8988T (cell line): ENCODE measurements around the gene CKB.

Experiments used
- DNase-seq: peaks from one replicate; pipeline ENCODE4 v3.0.0; 2011

CKB gene

DNA sequence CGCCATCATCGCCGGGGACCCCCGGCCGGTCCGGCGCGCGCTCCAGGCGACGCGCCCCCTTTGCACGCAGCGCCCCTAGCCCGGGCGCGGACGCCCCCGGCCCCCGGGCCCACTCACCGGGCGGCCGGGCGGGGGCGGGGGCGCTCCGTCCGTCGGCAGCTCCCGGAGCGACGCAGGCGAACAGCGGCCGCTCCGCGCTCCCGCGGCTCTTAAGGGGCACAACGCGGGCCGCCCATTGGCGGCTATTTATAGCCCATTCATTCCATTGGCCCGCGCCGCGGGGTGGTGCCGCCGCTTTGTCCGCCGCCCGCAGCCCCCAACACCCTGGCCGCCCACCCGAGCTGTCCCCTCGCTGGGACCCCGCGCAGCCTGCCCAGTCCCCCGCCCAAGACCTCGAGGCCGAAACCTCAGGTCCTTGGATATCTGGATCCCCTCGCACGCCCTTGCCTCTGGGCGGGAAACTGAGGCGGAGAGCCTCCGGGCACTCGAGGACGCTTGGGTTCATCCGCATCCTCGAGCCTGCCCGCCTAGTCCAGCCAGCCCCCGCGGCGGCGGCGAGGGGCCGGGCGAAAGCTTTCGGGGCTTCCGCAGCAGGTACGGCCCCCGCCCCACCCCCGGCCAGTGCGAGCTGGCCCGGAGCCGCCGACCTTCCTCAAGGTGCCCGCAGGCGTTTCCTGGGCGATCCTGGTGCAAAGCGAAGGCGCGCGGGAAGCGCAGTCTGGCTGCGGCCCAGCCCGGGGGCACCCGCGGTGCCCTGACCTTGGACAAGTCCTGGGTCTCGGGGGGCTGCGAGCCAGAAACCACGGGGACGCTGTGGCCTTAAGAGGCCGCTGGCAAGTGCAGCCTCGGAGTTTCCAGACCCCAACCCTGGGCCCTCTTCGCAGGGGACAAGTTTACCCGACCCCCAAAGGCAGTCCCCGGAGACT lies at the start of gene CKB:
Gene CKB (minus strand): TSS at position 182 of the 926 bp plus-strand sequence. CDS start 337 bp downstream, outside the sequence.
- DNase-seq, result peak; percentile 48

DNA sequence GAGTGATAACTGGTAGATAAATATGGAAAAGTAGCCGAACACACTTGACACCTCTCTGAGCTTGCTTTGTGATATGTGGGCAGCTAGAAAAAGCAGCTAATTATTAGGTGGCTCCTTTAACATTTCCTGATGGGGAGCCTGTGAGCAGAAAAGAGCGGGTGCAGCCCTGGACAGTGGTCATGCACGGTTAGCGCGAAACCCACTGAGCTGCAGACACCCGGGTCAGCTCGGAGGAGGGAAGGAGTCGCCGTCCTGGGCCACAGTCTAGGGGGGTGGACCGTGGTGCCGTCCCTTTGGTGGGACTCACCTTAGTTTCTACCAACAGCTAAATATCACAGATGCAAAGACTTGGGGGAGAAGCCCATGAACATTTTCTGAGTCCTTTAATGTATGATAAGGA lies 46.8 kb upstream of the CKB start:
- no peak for DNase-seq

DNA sequence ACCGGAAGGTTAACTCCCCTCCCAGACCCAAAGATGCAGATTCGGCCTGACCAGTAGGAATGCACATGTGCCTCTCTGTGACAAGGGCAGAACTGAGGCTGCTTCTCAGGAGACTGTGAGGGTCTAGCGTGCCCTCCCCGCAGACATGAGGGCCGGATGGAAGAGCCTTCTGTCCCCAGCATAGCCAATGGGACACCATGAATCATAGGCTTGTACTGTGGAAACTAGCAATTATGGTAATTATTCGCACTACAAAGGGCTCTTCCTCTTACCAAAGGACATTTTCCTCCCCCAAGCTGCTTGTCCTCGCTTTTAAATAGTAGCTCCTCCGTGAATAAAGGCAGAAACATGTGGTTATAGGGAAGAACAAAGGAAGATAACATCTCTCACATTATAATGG lies 46.3 kb upstream of the CKB start:
- no peak for DNase-seq

DNA sequence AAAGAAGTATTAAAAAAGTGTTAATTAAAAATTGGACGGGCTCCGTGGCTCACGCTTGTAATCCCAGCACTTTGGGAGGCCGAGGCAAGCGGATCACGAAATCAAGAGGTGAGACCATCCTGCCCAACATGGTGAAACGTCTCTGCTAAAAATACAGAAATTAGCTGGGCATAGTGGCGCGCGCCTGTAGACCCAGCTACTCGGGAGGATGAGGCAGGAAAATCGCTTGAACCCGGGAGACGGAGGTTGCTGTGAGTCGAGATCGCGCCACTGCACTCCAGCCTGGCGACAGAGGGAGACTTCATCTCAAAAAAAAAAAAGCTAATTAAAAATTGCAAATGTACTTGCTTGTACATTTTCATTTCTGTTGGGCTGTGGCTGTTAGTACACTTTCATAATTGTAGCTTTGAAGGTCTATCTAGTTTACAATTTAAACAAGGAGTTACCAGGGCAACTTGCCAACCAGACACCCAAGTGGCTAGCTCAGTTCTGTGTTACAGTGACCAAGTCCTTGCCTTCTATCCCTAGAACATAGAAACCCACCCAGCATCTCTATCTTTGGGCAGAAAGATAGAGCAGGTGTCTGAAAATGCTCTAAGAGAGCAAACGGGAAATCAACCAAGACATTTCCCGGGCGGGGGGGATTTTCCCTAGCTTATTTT lies 41.3 kb upstream of the CKB start:
- no peak for DNase-seq

DNA sequence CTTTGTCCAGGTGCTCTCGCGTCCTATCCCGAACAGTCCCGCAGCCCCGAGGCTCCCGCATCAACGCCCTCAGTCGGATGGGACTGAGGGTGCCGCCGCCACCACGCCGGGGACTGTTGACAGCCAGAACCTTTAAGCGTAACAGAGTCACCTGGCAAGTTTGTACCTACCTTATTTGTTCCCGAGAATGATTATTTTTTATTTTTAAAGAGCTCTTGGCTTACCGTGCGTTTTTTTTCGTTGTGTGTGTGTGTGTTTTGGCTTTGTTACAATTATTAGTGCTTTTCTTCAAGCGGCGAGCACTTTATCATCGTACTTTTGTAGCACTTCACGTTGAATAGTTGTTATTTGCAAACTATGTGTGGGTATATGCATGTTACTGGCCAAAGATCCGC lies 40.6 kb upstream of the CKB start:
- DNase-seq, result no peak

DNA sequence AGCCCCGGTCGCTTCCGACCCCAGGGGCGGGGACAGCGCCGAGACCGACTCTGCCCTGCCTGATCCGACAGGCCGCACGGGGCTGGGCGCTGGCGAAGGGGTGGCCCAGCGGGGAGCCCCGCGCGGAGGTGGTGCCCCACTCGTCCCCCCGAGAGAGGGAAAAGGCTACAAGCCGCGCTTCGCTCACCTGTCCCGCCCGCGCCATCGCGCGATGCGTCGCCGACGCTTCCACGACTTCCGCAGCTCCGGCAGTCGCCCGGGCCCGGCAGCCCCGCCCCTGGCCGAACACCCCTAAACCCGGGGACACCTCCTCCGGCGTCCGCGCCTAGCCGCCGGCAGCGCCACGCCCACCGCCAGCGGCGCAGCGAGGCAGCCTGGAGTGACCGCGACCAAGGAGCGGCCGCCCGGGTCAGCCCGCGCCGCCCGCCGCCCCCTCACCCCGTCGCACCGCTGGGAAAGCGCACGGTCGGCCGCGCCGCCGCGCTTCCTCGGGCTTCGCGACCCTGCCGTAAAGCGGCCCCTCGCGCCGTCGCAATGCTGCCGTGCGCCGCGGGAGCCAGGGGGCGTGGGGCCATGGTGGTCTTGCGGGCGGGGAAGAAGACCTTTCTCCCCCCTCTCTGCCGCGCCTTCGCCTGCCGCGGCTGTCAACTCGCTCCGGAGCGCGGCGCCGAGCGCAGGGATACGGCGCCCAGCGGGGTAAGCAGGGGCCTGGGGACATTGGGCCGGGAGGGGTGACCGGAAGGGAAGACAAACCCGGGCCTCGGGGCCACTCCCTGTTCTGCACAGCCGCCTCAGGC lies 40.0 kb upstream of the CKB start, which contains the start of the genes BAG5 and COA8:
Gene BAG5 (minus strand): TSS at position 229 of the 797 bp plus-strand sequence. CDS start 1,493 bp downstream, outside the sequence.
Gene COA8 (plus strand): TSS at position 532 of the 797 bp plus-strand sequence. CDS start 42 bp downstream, at position 574.
- DNase-seq, result peak; percentile 94

DNA sequence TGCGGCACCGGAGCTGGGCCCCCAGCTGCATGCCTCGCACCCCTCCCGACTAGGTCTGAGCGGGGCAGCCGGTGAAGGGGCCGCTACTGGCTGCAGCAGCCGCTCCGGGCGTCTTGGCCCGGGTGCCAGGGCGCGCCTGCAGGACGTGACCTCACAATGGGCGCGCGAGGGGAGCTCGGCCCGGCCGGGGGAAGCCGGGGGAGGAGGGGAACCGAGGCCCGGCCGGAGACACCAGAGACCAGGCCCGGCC lies 39.5 kb upstream of the CKB start:
- DNase-seq, result no peak

DNA sequence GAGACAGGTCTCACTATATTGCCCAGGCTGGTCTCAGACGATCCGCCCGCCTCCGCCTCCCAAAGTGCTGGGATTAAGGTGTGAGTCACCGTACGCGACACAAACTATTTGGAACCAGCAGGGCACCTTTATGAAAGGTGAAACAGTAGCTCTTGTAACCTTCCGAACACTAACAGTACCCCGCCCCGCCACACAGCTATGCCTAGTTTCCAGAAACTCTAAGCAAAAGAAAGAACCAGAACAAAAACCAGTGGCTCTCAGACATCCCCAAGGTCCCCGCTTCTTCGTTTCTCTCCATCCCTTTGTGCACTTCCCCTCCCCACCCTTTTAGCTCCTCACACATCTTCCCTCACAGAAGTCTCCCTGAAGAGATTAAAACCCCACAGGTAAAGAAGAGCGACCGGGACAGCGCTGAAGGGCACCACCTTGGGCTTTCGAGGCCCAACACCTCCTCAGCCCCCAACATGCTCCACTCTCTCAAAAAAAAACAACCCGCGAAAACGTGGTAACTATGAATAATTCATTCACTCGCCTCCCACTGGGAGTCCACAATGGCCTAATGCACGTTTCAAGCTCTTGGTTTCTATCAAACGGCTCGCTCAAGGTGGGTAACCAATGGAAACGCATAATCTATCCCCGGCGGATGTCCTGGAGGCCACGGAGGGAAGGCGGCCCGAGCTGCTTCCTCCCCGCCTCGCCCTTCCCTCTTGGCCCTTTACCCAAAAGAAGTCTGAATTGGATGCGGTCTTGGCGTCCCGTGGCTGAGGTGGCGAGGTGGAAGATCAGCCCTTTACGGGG lies 39.0 kb upstream of the CKB start:
- no peak for DNase-seq

DNA sequence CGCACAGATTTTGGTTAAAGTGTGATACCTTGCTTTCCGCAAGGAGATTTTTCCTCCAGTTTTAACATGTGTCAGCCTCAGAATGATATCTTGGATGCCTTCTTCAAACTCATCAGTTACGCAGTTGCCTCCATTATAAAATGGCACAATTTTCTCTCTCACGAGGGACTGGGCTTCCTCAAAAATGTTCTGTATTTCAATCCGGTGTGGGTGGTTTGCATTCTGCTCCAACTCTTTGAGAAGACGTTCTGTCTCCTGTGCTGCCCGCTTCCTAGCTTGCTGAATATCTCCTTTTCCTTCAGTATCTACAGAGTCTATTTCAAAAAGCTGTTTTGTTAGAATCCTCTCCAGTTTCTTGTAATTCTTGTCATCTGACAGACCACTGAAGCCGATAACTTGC lies 38.1 kb upstream of the CKB start:
- no peak for DNase-seq

DNA sequence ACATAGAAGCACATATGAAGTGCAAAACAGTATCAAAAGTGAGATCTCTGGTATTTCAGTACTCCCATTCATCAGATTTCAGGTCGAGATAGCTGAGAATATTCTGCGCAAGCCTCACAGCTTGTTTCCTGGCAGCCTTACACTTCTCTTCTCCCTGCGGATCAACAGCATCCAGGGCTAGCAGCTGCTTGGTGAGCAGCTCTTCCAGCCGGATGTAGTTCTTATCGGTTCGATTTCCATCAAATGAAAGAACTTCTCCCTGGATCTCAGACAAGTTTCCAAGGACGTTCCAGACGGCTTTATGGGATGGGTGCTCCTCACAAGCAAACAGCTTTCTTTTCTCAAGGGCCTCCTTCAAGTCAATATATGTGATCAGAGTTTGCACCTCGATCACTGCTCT lies 37.1 kb upstream of the CKB start:
- no peak for DNase-seq

DNA sequence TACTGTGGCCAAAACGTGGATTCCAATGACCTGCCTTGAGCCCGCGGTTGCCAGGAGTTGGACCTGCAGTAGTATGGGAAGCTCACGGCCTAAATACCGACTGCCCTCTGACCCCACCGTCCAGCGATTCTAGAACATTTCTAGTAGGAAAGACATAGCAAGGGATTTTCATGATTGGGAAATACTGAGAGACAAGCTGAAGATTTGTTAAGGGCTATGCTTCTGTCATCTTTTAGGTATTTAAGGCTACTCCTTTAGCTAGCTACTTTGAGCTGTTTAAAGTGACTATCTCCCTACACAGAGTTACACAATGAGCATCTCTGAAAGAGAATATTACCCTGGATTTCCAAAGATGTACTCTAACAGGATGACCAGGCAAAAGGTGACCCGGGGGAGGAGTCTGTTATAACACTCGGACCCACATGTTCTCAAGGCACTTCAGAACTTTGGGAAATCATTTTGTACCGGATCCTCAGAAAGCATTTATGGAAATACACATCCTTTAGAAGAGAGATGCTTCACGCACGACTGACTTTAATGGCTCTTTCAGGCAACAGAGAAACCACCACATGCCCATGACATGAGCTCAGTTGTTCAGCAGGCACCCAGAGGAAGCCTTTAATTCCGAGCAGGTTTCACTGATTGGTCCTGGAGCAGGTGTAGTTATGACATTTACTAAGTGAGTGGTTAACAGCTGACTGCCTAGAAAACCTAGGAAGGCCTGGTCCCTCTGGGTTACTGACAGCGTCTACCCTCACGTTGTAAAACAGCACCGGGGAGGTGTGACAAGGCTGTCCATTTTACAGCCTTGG lies 35.6 kb upstream of the CKB start:
- DNase-seq, result no peak

DNA sequence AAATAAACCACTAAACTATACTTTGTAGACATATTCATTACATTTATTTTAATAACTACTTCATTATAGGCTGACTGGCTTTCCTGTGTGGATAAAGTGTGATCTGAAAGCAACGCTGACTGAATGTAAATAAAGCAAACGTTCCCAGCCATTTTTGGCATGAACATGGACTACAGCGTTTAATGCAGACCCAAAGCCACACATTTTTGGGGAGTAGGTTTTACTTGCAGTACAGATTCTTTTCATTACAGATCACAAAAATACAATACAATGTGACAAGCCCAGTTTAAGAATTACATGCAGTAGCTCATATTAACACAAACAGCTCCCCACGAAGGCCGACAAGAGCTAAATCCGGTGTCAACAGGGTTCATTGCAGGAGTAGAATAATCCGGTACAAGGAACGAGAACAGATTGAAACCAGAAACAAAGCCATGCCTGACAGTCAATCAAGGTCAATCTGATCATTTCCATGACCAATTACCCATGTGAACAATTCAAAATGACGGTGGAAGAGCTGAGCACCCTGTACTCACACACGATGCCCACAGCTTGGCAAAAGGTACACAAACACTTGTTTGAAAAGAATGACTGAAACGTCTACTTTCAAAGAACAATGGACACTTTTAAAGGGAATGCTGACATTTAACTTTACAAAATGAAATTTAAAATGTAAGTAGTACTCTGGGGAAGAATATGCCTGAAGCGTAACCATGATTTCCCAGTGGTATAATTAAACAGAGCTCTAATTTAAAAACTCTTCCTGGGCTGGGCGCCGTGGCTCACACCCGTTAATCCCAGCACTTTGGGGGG lies 34.5 kb upstream of the CKB start:
- no peak for DNase-seq

DNA sequence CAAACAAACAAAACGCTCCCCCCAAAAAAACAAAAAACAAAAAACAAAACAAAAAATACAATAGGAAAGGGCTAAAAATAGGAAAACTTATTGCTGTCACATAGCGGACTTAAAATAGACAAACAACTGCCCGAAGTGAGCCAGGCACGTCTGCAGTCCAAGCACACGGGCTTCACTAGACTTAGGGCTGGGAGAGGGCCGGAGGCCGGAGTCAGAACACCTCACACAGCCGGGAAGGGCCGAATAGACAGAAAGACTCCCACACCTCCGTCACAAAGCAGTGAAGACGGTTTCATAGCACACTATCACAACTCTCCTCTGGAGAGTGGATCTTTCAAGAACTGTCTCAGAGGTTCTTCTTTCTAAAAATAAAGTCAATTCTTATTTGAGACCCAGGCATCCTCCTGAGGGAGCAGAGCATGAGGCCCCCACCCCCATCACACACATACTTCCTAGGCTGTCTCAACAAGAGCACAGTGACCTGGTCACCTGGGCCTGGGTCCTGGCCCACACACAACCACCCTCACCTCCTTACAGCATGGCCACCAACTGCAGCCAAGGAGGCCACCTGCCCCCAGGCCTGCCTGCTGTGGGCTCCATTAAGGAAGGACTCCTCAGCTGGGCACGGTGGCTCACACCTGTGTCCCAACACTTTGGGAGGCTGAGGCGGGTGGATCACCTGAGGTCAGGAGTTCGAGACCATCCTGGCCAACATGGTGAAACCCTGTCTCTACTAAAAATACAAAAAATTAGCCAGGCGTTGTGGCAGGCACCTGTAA lies 33.1 kb upstream of the CKB start:
- no peak for DNase-seq

DNA sequence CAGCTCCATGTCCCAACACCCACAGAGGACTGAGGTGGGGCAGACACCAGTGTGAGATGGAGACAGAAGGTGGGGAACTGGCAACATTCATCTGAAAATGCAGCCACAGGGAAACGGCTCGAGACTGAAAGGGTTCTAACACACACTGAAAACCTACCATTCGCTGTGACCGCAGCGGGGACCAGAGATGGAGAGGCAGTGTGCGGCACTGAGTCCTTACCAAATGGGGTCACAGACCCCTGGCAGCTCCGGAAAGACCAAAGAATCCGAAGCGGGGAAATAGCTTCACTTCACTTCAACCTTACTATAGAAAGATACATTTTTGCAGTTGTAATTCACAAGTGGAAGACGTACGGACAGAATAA lies 30.2 kb upstream of the CKB start:
- DNase-seq, result no peak

DNA sequence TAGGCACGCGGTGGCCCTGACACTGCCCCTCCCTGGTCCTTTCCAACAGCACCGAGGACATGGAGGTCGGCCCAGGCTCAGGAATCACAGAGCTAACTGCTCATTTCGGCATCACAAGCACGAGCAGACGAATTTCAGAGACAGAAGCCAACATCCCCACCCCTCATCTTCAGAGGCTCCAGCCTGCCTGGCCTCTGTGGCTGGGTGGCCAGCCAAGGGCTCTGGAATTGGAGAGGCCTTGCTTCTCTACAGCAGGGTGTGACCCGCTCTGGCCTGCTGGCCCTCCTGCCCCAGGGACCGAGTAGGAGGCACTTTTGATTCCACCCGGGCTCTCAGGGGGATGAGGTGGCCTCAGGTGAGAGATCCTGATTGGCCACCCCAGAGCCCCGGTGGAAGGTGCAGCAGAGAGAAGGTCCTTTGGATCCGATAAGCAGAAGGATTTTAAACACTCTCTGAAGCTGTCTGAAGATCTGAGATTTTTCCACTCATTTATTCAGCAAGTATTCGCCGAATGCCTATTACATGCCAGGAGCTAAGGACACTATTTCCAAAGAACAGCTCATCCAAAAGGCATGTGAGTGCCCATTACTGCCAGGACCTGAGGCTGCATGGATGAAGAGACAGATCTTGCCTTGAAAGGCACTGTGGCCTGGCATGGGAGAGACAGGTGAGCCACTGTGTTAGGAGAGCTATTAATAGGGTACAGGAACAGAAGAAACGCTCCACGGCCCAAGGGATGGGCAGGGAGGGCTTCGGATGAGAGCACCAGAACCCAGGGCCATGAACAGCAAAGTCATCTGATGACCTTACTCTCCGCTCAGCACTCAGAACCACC lies 29.6 kb upstream of the CKB start:
- DNase-seq, result no peak

DNA sequence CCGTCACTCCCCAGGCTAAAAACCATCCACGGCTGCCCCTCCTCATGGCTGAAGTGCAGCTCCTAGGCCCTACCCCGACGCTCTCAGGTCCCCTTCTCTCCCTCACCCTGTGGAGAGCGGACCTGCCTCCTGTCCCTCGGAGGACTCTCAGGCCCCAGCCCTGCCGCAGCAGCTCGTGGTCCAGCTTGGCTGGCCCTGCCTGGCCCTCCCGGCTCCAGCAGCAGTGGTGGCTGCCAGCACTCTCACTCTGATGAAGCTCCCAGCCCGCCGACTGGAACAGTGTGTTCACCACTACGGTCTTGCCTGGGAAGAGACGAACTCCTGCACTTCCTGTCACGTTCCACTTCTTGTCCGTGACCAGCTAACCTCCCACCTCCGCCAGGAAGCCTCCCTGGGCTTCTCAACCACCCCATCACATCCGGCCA lies 28.7 kb upstream of the CKB start:
- DNase-seq, result no peak

DNA sequence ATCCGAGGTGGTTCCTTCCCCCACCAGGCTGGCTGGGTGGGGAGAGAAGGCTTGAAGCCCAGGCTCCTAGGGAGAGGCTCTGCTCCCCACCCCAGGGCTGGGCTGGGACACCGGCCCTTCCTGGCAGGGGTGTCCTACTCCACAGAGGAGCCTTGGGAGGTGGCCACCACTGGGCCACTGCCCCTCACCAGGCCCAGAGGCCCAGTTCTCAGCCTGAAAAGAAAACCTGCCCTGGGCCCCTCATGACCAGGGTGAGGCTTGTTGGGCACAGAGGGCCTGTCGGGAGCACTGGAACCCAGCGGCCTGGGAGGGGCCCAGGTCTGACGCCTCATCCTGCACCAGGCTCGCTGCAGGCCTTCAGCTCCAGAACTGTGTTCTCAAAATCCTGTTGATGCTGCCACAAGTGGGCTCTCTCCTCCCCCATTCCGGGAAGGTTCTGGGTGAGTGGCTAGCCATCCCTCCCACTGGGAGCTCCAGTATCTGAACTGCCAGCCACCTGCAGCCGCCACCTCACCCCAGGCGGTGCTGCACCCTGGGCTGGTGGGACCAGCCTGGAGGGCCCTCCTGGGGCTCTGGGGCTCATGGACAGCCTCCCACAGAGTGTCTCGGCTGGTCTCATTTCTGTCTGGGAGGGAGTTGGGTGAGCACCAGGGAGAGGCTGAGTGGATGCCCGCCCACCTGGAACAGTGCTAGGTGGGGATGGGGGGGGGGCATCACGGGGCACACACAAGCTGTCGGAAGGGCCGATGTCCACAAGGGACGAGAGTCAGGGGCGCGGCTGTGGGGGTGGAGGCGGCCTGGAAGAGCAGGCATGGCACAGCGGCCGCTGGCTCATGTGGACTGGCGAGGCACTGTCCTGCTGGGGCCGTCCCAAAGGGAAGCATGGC lies 28.1 kb upstream of the CKB start:
- DNase-seq, result no peak
